Neural cell (in vitro differentiated cells): ENCODE measurements around the gene VSIG2. TPM values are rescaled to one million over a fixed set of nuclear protein-coding genes. Genes with fewer than 3 reads are reported as not detected.

Experiments
- H2AFZ ChIP-seq: fragments of 200-600, 300-800 bp; sonication (generic), shearing (Covaris generic); 2 replicates; pipeline ENCODE4 v1.6.0; 2014; ENCODE audit warnings: low read depth, mild to moderate bottlenecking, antibody characterized with exemption, low read length, moderate library complexity
- H3F3A ChIP-seq: fragments of 200-600 bp; shearing (Covaris generic); 2 replicates; pipeline ENCODE4 v1.6.1; 2016; ENCODE audit warnings: mild to moderate bottlenecking, moderate library complexity, mixed read lengths, antibody characterized with exemption, low read length; ENCODE audit not compliant: insufficient read depth, poor library complexity, severe bottlenecking
- H3K27ac ChIP-seq: fragments of 200-600, 300-800 bp; sonication (generic), shearing (Covaris generic); 2 replicates; pipeline ENCODE4 v1.5.1; 2014; ENCODE audit warnings: mild to moderate bottlenecking, low read length, moderate library complexity
- H3K27me3 ChIP-seq: fragments of 300-800, 200-600 bp; sonication (generic), shearing (Covaris generic); 2 replicates; pipeline ENCODE4 v1.6.0; 2014; ENCODE audit warnings: mild to moderate bottlenecking, low read depth, low read length, moderate library complexity; ENCODE audit not compliant: insufficient read depth
- H3K36me3 ChIP-seq: fragments of 300-800, 200-600 bp; sonication (generic), shearing (Covaris generic); 2 replicates; pipeline ENCODE4 v1.5.1; 2014; ENCODE audit warnings: mild to moderate bottlenecking, antibody characterized with exemption, low read length, moderate library complexity; ENCODE audit not compliant: insufficient read depth
- H3K4me2 ChIP-seq: fragments of 300-800, 200-600 bp; sonication (generic), shearing (Covaris generic); 2 replicates; pipeline ENCODE4 v1.6.0; 2014; ENCODE audit warnings: mild to moderate bottlenecking, low read length
- H3K4me3 ChIP-seq: fragments of 300-800, 200-600 bp; sonication (generic), shearing (Covaris generic); 2 replicates; pipeline ENCODE4 v1.5.1; 2014; ENCODE audit warnings: mild to moderate bottlenecking, low read length, moderate library complexity
- H3K79me2 ChIP-seq: fragments of 200-600 bp; shearing (Covaris generic); replicated peaks from 2 replicates; pipeline ENCODE4 v1.6.0; 2014; ENCODE audit warnings: mild to moderate bottlenecking, low read length, moderate library complexity; ENCODE audit not compliant: insufficient read depth
- H3K9ac ChIP-seq: fragments of 300-800, 200-600 bp; sonication (generic), shearing (Covaris generic); 2 replicates; pipeline ENCODE4 v1.6.1; 2016; ENCODE audit warnings: mild to moderate bottlenecking, low read length, mixed read lengths
- H3K9me2 ChIP-seq: fragments of 200-600 bp; shearing (Covaris generic); 2 replicates; pipeline ENCODE4 v1.6.1; 2016; ENCODE audit warnings: mild to moderate bottlenecking, low read length, mixed read lengths; ENCODE audit not compliant: insufficient read depth
- H3K9me3 ChIP-seq: fragments of 200-600, 300-800 bp; sonication (generic), shearing (Covaris generic); 2 replicates; pipeline ENCODE4 v1.6.1; 2016; ENCODE audit warnings: mild to moderate bottlenecking, mixed run types, low read length, moderate library complexity, mixed read lengths
- H4K20me1 ChIP-seq: fragments of 200-600 bp; shearing (Covaris generic); 2 replicates; pipeline ENCODE4 v1.6.1; 2016; ENCODE audit warnings: mild to moderate bottlenecking, mixed run types; ENCODE audit not compliant: insufficient read depth
- CTCF ChIP-seq: fragments of 450-650 bp; IDR thresholded peaks from 2 replicates; pipeline ENCODE4 v1.5.1; 2014; ENCODE audit warnings: antibody characterized with exemption, mild to moderate bottlenecking, moderate library complexity; ENCODE audit not compliant: poor library complexity, severe bottlenecking
- EP300 ChIP-seq: fragments of 450-650 bp; conservative IDR thresholded peaks from 2 replicates; pipeline ENCODE4 v1.6.1; 2014; ENCODE audit warnings: antibody characterized with exemption, mild to moderate bottlenecking, moderate library complexity; ENCODE audit not compliant: poor library complexity, severe bottlenecking
- EZH2 ChIP-seq: fragments of 200-600, 300-800 bp; shearing (Covaris generic), sonication (generic); IDR thresholded peaks from 2 replicates; pipeline ENCODE4 v1.6.1; 2014; ENCODE audit warnings: antibody characterized with exemption, low read length, borderline replicate concordance, mild to moderate bottlenecking; ENCODE audit not compliant: insufficient read depth, poor library complexity, severe bottlenecking
- MXI1 ChIP-seq: fragments of 450-650 bp; conservative IDR thresholded peaks from 2 replicates; pipeline ENCODE4 v1.6.1; 2014; ENCODE audit warnings: antibody characterized with exemption, mild to moderate bottlenecking; ENCODE audit not compliant: poor library complexity, severe bottlenecking
- POLR2AphosphoS5 ChIP-seq: IDR thresholded peaks from 2 replicates; pipeline ENCODE4 v1.6.1; 2012
- RAD21 ChIP-seq: fragments of 450-650 bp; conservative IDR thresholded peaks from 2 replicates; pipeline ENCODE4 v1.6.1; 2014; ENCODE audit warnings: antibody characterized with exemption, mild to moderate bottlenecking, moderate library complexity
- REST ChIP-seq: IDR thresholded peaks from 2 replicates; pipeline ENCODE4 v1.6.1; 2012; ENCODE audit warnings: borderline replicate concordance
- SMC3 ChIP-seq: fragments of 450-650 bp; conservative IDR thresholded peaks from 2 replicates; pipeline ENCODE4 v1.6.1; 2014; ENCODE audit warnings: antibody characterized with exemption, mild to moderate bottlenecking, moderate library complexity; ENCODE audit not compliant: poor library complexity
- TAF1 ChIP-seq: IDR thresholded peaks from 2 replicates; pipeline ENCODE4 v1.6.1; 2012; ENCODE audit warnings: low read depth
- polyA plus RNA-seq: library from polyadenylated mRNA; depleted of rRNA; stranded (reverse); fragments of >200 nt; gene quantifications from 2 replicates; pipeline ENCODE4 v1.2.3, GENCODE V29; 2014

VSIG2 gene
- polyA plus RNA-seq, 1 donor from 2014 or later, result not detected

DNA sequence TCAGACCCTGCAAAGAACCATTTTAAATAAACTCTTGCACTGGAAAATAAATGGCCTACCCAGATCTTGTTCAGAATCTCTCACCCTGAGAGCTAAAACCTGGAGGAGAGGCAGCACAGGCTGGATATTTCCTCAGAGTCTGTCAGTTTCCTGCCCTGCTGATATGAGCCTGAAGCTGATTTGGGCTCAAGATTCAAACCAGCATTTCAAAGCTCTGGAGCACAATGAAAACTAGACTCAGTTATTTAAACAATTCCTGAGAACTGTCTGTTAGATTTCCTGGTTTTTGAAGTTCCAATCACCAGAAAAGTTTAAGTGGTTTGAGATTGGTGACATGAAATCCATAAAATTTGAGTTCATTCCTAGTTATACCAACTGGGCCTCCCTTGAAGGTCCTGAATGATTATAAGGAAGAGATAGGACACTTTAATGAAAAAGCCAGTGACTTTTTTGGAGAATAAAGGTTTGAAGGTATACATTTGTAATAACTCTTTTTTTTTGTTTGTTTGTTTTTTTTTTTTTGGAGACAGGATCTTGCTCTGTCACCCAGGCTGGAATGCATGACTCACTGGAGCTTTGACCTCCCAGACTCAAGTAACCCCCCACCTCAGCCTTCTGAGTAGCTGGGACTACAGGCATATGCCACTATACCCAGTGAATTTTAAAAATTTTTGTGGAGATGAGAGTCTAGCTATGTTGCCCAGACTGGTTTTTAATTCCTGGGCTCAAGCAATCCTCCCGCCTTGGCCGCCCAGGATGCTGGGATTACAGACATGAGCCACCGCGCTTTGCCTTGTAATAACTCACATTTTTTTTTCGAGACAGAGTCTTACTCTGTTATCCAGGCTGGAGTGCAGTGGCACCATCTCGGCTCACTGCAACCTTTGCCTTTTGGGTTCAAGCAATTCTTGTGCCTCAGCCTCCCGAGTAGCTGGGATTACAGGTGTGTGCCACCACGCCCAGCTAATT lies 18.0 kb upstream of the VSIG2 start:
- Histone ChIP-seq H3K9me2 (no peaks in the 10 kb centered on the region), H3K36me3 (no peaks in the 10 kb centered on the region), H3K4me3 (no peak overlapping the region), H3K4me2 (no peak overlapping the region), H4K20me1 (no peaks in the 10 kb centered on the region), H3F3A (no peaks in the 10 kb centered on the region), H3K27me3 (no peaks in the 10 kb centered on the region), H3K9me3 (no peaks in the 10 kb centered on the region), H3K9ac (no peak overlapping the region), H3K79me2 (no peaks in the 10 kb centered on the region), H2AFZ (no peak overlapping the region), H3K27ac (no peak overlapping the region)
- TF ChIP-seq SMC3 (no peak), TAF1 (no peak), MXI1 (no peak), REST (no peak), EZH2 (no peak)

DNA sequence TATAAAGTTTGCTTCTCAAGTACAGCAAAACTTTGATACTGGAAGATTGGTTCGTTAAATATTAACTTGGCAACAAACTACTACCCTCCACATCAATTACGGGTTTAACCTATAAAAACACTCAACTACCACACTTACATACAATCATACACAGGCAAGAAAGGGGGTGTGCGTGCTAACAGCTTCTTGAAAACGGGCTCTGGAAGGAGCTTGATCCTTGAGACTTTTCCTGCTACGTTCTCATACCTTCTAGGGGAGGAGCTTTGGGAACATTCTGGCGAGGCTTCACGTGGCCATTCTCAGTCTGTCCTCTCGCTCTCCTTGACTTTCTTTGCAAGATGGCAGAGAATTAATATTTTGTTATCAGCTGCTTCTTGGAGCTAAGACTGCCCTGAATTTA lies 16.9 kb upstream of the VSIG2 start:
- no peak overlapping the region for H3K27ac ChIP-seq
- H3K9me2 ChIP-seq, result no peaks in the 10 kb centered on the region
- H3F3A ChIP-seq, result no peaks in the 10 kb centered on the region
- H3K9me3 ChIP-seq, result no peaks in the 10 kb centered on the region
- H3K9ac ChIP-seq, result no peak overlapping the region
- no peak for TF ChIP-seq EZH2
- no peak for TF ChIP-seq TAF1
- no peak for TF ChIP-seq EP300
- TF ChIP-seq REST, result no peak
- no peak for TF ChIP-seq SMC3
- TF ChIP-seq RAD21, result no peak
- TF ChIP-seq POLR2AphosphoS5, result no peak
- TF ChIP-seq CTCF, result no peak
- no peak for TF ChIP-seq MXI1
- no peaks in the 10 kb centered on the region for H3K36me3 ChIP-seq
- H3K4me3 ChIP-seq, result no peak overlapping the region
- H2AFZ ChIP-seq, result no peak overlapping the region
- no peaks in the 10 kb centered on the region for H3K79me2 ChIP-seq
- no peaks in the 10 kb centered on the region for H3K27me3 ChIP-seq
- H4K20me1 ChIP-seq, result no peaks in the 10 kb centered on the region
- no peak overlapping the region for H3K4me2 ChIP-seq
